CD4-positive, alpha-beta T cell treated with Interleukin-17A for 4 hours (primary cell): ENCODE results near the gene VNN1.
"Not testable (repeated sequence)": the region's sequence is repeated elsewhere in the genome, so short reads cannot be mapped to it uniquely, and the experiment has no call there.

ENCODE experiments used
- DNase-seq: peaks from one replicate; pipeline ENCODE4 v3.0.0-alpha.2; 2020; ENCODE audit warnings: mixed read lengths

The VNN1 gene

GRCh38 chr6:132666118-132666517 lies 47.7 kb downstream of the VNN1 start:
- no peak for DNase-seq

- no peak for DNase-seq
Observed at GRCh38 chr6:132664309-132665034, 49.4 kb downstream of the VNN1 start.

GRCh38 chr6:132663661-132664060 lies 50.2 kb downstream of the VNN1 start:
- no peak for DNase-seq

GRCh38 chr6:132661906-132662305 lies 51.9 kb downstream of the VNN1 start:
- DNase-seq: no peak

- no peak for DNase-seq
Observed at GRCh38 chr6:132659082-132659481, 54.8 kb downstream of the VNN1 start, which contains the start of gene TAAR1. Gene TAAR1 (minus strand): TSS chr6:132659182. CDS start chr6:132646003, 13,179 bp downstream.

DNA sequence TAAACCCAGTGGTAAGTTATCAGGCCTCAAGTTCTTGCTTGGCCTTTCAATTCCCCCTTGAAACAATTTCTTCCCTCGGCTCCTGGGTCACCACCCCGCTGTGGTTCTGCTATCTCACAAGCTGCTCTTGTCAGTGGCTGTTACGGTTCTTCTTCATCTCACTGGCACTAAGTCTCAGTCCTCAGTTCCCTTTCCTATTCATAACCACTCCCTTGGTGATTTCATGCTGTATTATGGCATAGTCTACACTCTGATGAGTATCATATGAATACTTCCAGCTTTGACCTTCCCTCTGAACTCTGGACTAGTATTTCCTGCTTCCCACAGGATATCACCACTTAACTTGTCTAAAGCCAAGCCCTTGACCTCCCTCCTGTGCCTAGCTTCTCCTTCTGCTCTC lies 62.8 kb downstream of the VNN1 start:
- DNase-seq: no peak

DNA sequence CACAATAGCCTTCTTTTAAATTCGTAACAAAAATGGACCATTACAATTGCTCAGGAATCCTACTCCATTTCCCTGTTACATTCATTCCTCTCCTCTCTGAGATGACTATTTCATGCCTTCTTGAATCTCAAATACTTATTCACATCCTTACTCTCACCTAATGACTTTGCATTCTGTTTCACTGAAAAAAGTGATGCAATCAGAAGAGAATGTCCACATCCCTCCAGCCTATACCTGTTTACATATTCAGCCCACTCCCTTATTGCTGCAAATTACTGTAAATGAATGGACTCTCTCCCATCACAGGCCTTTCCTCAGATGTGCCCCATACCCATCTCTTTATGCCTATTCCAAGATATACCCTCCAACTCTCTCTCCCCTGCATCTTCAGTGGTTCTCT lies 63.4 kb downstream of the VNN1 start:
- DNase-seq: no peak

DNA sequence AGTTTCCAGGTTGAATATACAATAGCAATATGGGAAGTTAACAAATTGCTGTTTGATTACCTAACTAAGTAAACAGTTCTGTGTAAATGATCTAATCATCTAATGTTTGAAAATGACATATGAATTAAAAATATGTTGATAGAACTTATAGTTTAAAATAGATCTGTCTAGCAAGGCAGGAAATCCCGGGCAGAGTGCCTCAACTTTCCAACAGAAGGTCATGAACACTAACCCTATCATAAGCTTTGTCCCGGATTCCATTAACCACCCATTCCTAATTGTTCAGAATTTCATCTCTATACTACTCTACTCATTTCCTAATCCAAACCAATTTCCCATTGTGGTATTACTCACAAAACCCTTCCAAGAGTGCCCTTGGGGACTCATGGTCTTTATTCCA lies 65.0 kb downstream of the VNN1 start:
- no peak for DNase-seq

DNA sequence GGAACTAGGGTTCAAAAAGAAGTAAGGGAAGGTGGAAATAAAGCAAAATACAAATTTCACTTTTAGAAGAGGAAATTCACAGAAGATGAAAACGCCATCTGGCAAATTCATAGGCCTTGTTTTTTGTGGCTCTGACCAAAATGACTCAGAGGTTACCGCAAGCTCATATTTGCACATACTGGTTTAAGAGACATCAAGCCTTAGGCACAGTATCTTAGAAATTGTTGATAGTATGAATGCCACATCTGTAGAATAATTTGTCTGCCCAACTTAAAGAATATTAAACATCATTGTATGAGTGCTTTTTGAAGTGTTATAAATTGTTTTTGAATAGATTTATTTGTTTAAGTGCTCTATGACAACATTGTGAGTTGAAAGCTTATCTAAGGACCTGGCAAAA lies 65.5 kb downstream of the VNN1 start:
- no peak for DNase-seq

- DNase-seq: no peak
Observed at GRCh38 chr6:132643547-132643946, 70.3 kb downstream of the VNN1 start.

DNA sequence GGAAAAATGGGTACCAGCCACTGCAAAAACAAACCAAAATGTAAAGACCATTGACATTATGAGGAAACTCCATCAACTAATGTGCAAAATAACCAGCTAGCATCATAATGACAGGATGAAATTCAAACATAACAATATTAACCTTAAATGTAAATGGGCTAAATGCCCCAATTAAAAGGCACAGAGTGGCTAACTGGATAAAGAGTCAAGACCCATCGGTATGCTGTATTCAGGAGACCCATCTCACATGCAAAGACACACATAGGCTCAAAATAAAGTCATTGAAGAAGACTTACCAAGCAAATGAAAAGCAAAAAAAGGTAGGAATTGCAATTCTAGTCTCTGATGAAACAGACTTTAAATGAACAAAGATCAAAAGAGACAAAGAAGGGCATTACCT lies 76.7 kb downstream of the VNN1 start:
- DNase-seq: not testable (repeated sequence)

GRCh38 chr6:132635906-132636305 lies 77.9 kb downstream of the VNN1 start:
- not testable (repeated sequence) for DNase-seq

DNA sequence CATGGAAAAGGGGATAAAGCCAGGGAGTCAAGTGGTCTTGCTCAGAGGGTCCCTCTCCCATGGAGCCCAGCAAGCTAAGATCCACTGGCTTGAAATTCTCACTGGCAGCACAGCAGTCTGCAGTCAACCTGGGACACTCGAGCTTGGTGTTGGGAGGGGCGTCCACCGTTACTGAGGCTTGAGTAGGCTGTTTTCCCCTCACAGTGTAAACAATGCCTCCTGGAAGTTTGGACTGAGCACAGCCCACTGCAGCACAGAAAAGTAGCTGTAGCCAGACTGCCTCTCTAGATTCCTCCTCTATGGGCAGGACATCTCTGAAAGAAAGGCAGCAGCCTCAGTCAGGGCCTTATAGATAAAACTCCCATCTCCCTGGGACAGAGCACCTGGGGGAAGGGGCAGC lies 78.6 kb downstream of the VNN1 start:
- not testable (repeated sequence) for DNase-seq

GRCh38 chr6:132634796-132635195 lies 79.1 kb downstream of the VNN1 start:
- no peak for DNase-seq

- DNase-seq: no peak
Observed at GRCh38 chr6:132633362-132633761, 80.5 kb downstream of the VNN1 start.
